H1 (cell line): ENCODE results near the gene TAX1BP1. TPM values are rescaled to one million over a fixed set of nuclear protein-coding genes. Genes with fewer than 3 reads are reported as not detected.
"Not testable (repeated sequence)": the region's sequence is repeated elsewhere in the genome, so short reads cannot be mapped to it uniquely, and the experiment has no call there.

Experiments used
- CTCF ChIA-PET: fragments of 300-600 bp; sonication (Branson Sonifier 250); formaldehyde crosslinking; loops from one replicate; lab custom pipeline; 2021; ENCODE audit not compliant: partially characterized antibody; lab: Charles Lee
- POLR2A ChIA-PET: fragments of 300-600 bp; sonication (Branson Sonifier 250); formaldehyde crosslinking; loops from one replicate; lab custom pipeline; 2021; ENCODE audit warnings: inconsistent platforms; ENCODE audit not compliant: partially characterized antibody; lab: Charles Lee
- DNase-seq, 2 experiments: peaks; one replicate each; pipeline versions ENCODE4 v3.0.0 to v3.0.0-alpha.2; 2010 to 2022; ENCODE audit warnings: low spot score in 2 of 2, low read depth in 1 of 2, mixed read lengths in 1 of 2
- FAIRE-seq: peaks from 2 replicates; lab custom pipeline; 2011; peaks lifted over from hg19 to GRCh38; lab: Jason Lieb, UNC
- H2AFZ ChIP-seq: 2 replicates; pipeline ENCODE4 v1.8.1; 2012; ENCODE audit warnings: low read length, inconsistent platforms
- H2AK5ac ChIP-seq: 2 replicates; pipeline ENCODE4 v1.6.1; 2013; ENCODE audit warnings: low read depth, low read length
- H2BK120ac ChIP-seq: replicated peaks from 2 replicates; pipeline ENCODE3; 2013; ENCODE audit warnings: low read depth, low read length, inconsistent platforms
- H2BK12ac ChIP-seq: 2 replicates; pipeline ENCODE4 v1.6.1; 2013; ENCODE audit warnings: low read depth, low read length
- H2BK15ac ChIP-seq: 2 replicates; pipeline ENCODE4 v1.6.1; 2013; ENCODE audit warnings: low read length
- H2BK20ac ChIP-seq: 2 replicates; pipeline ENCODE4 v1.6.1; 2013; ENCODE audit warnings: low read length
- H2BK5ac ChIP-seq: 2 replicates; pipeline ENCODE4 v1.6.1; 2013; ENCODE audit warnings: low read depth, low read length
- H3K14ac ChIP-seq: 2 replicates; pipeline ENCODE4 v1.6.1; 2013; ENCODE audit warnings: inconsistent platforms; ENCODE audit not compliant: insufficient read length
- H3K18ac ChIP-seq: 2 replicates; pipeline ENCODE4 v1.6.1; 2013; ENCODE audit warnings: low read length; ENCODE audit errors: extremely low read depth
- H3K23ac ChIP-seq: 2 replicates; pipeline ENCODE4 v1.6.1; 2013; ENCODE audit warnings: inconsistent platforms; ENCODE audit not compliant: insufficient read length
- H3K23me2 ChIP-seq: 2 replicates; pipeline ENCODE4 v1.6.1; 2013; ENCODE audit warnings: low read depth, low read length
- H3K27ac ChIP-seq: 2 replicates; pipeline ENCODE4 v1.6.1; 2011; ENCODE audit warnings: low read depth, low read length, inconsistent platforms
- H3K27me3 ChIP-seq, 4 experiments: replicated peaks in 1 of 4; 1 replicate in 1 of 4; 2 replicates in 3 of 4; pipeline versions ENCODE4 v1.6.1 to v1.8.1; 2011 to 2013; ENCODE audit warnings: low read length in 3 of 4, mild to moderate bottlenecking in 3 of 4, inconsistent platforms in 2 of 4, mixed read lengths in 2 of 4, moderate library complexity in 1 of 4; ENCODE audit not compliant: control insufficient read depth in 3 of 4, insufficient read depth in 3 of 4; ENCODE audit errors: extremely low read depth in 1 of 4
- H3K36me3 ChIP-seq, 4 experiments: 2 replicates each; pipeline versions ENCODE4 v1.6.1 to v1.8.1; 2011 to 2013; ENCODE audit warnings: mild to moderate bottlenecking in 4 of 4, low read length in 3 of 4, moderate library complexity in 2 of 4, control low read depth in 1 of 4, inconsistent platforms in 1 of 4; ENCODE audit not compliant: insufficient read depth in 4 of 4, control insufficient read depth in 2 of 4
- H3K4ac ChIP-seq: replicated peaks from 2 replicates; pipeline ENCODE3; 2013; ENCODE audit warnings: low read length, low read depth, mixed read lengths, inconsistent platforms; ENCODE audit not compliant: insufficient read length
- H3K4me1 ChIP-seq, 4 experiments: replicated peaks in 1 of 4; 1 replicate in 1 of 4; 2 replicates in 3 of 4; pipeline versions ENCODE4 v1.6.1 to v1.8.1; 2011 to 2013; ENCODE audit warnings: low read length in 3 of 4, inconsistent platforms in 2 of 4, mixed read lengths in 1 of 4; ENCODE audit not compliant: insufficient read depth in 4 of 4, control insufficient read depth in 3 of 4
- H3K4me2 ChIP-seq, 2 experiments: 2 replicates each; pipeline versions ENCODE4 v1.6.1 to v1.8.1; 2011 to 2013; ENCODE audit warnings: low read depth in 2 of 2, low read length in 2 of 2, control low read depth in 1 of 2, inconsistent platforms in 1 of 2, mild to moderate bottlenecking in 1 of 2; ENCODE audit not compliant: insufficient read depth in 1 of 2
- H3K4me3 ChIP-seq, 4 experiments: fragments of 200-600, 300-600 bp in 1 of 4; sonication (generic), shearing (Covaris generic), sonication (Bioruptor Twin) in 1 of 4; 2 replicates each; pipeline versions ENCODE4 v1.5.1 to v1.8.1; 2011 to 2016; ENCODE audit warnings: low read length in 4 of 4, low read depth in 3 of 4, control low read depth in 2 of 4, inconsistent platforms in 2 of 4, mild to moderate bottlenecking in 2 of 4, mixed read lengths in 1 of 4, moderate library complexity in 1 of 4; ENCODE audit not compliant: insufficient read depth in 2 of 4; ENCODE audit errors: extremely low read depth in 1 of 4
- H3K56ac ChIP-seq: replicated peaks from 2 replicates; pipeline ENCODE3; 2013; ENCODE audit warnings: low read depth, mild to moderate bottlenecking, mixed read lengths, low read length, inconsistent platforms; ENCODE audit not compliant: insufficient read length
- H3K79me1 ChIP-seq: 2 replicates; pipeline ENCODE4 v1.6.1; 2013; ENCODE audit warnings: low read depth, low read length, control low read depth
- H3K79me2 ChIP-seq, 2 experiments: 2 replicates each; pipeline versions ENCODE4 v1.6.1 to v1.8.1; 2012 to 2013; ENCODE audit warnings: low read length in 2 of 2, mild to moderate bottlenecking in 2 of 2, inconsistent platforms in 1 of 2; ENCODE audit not compliant: insufficient read depth in 2 of 2, control insufficient read depth in 1 of 2
- H3K9ac ChIP-seq, 4 experiments: replicated peaks in 1 of 4; 1 replicate in 1 of 4; 2 replicates in 3 of 4; pipeline versions ENCODE4 v1.6.1 to v1.8.1; 2011 to 2013; ENCODE audit warnings: low read depth in 3 of 4, low read length in 3 of 4, control low read depth in 2 of 4, mild to moderate bottlenecking in 2 of 4, moderate library complexity in 2 of 4, inconsistent platforms in 1 of 4; ENCODE audit errors: extremely low read depth in 1 of 4
- H3K9me3 ChIP-seq, 2 experiments: 2 replicates each; pipeline versions ENCODE4 v1.6.1 to v1.8.1; 2012 to 2013; ENCODE audit warnings: mild to moderate bottlenecking in 2 of 2, moderate library complexity in 2 of 2, control low read depth in 1 of 2, inconsistent platforms in 1 of 2, low read depth in 1 of 2, low read length in 1 of 2, mixed read lengths in 1 of 2; ENCODE audit not compliant: insufficient read depth in 2 of 2
- H4K20me1 ChIP-seq, 2 experiments: replicated peaks in 1 of 2; 2 replicates each; pipeline versions ENCODE3 to v1.8.1; 2011 to 2013; ENCODE audit warnings: inconsistent platforms in 2 of 2, low read length in 2 of 2, mild to moderate bottlenecking in 1 of 2; ENCODE audit not compliant: insufficient read depth in 2 of 2, control insufficient read depth in 1 of 2
- H4K5ac ChIP-seq: 2 replicates; pipeline ENCODE4 v1.6.1; 2013; ENCODE audit warnings: low read length, low read depth, mixed read lengths, inconsistent platforms; ENCODE audit not compliant: insufficient read length
- H4K8ac ChIP-seq: 2 replicates; pipeline ENCODE4 v1.8.0; 2013; ENCODE audit warnings: mild to moderate bottlenecking, moderate library complexity, low read length, inconsistent platforms; ENCODE audit not compliant: insufficient read depth; ENCODE audit errors: extremely low read depth
- H4K91ac ChIP-seq: replicated peaks from 2 replicates; pipeline ENCODE3; 2013; ENCODE audit warnings: low read length, mixed read lengths, inconsistent platforms; ENCODE audit not compliant: insufficient read length
- WGBS, 2 experiments: shearing (Covaris generic) in 1 of 2; methylation state at CpG; one replicate each; pipeline versions ENCODE4 v1.1.6 to v1.1.7; 2013 to 2015; ENCODE audit warnings: low lambda C conversion rate in 2 of 2, mixed read lengths in 2 of 2, inconsistent platforms in 1 of 2, low coverage in 1 of 2, missing lambda C conversion rate in 1 of 2; ENCODE audit not compliant: insufficient replicate concordance in 2 of 2, insufficient coverage in 1 of 2, insufficient read length in 1 of 2; ENCODE audit errors: extremely low coverage in 1 of 2, missing lambda C conversion rate in 1 of 2; 5-methylcytosine and 5-hydroxymethylcytosine counted together
- polyA plus RNA-seq, 7 experiments: library from polyadenylated mRNA; depleted of rRNA in 3 of 7; stranded (reverse) in 5 of 7; unstranded in 2 of 7; fragments of >200 nt in 5 of 7; fragments of 200-250 nt in 2 of 7; gene quantifications; 1 replicate in 5 of 7; 2 replicates in 1 of 7; 4 replicates in 1 of 7; pipeline versions ENCODE4 v1.2.1 to v1.2.3, GENCODE V29; 2011 to 2013; ENCODE audit warnings: missing spikeins in 2 of 7, mixed read lengths in 2 of 7
- total RNA-seq: library from RNA; stranded (reverse); fragmentation: NEBNext Ultra II Directional; extraction: Animal tissue kit (Norgen Biotek cat#: 25700); gene quantifications from 2 replicates; pipeline ENCODE4 v1.2.1, GENCODE V29; 2021

Gene TAX1BP1
- total and polyA plus RNA-seq, 2 of the 8 experiments (the other 6 are each of a cell fraction or from before 2014, with no cell fraction given) = 56.0 to 62.7 TPM

GRCh38 chr7:27856703-27857485 lies 116.9 kb downstream of the TAX1BP1 start:
- H3K9ac ChIP-seq, H4K8ac ChIP-seq, H2AK5ac ChIP-seq, H3K79me1 ChIP-seq, H2BK120ac ChIP-seq, H3K4me2 ChIP-seq, H4K5ac ChIP-seq, H2BK5ac ChIP-seq, H2BK20ac ChIP-seq, H2AFZ ChIP-seq, H3K27me3 ChIP-seq, FAIRE-seq, H3K79me2 ChIP-seq, H3K4me3 ChIP-seq, H3K18ac ChIP-seq, H3K23me2 ChIP-seq, H3K4ac ChIP-seq, H4K91ac ChIP-seq, H3K27ac ChIP-seq, H3K56ac ChIP-seq, H3K14ac ChIP-seq, H2BK15ac ChIP-seq, H3K4me1 ChIP-seq, DNase-seq, H4K20me1 ChIP-seq, H2BK12ac ChIP-seq, H3K9me3 ChIP-seq, H3K36me3 ChIP-seq, H3K23ac ChIP-seq: not testable (repeated sequence)
- ChIA-PET CTCF (interaction anchor here (1.0 to 1.5 kb wide), 2 partner anchors 8 to 9 kb away, joined by 3 to 4 read pairs; no protein-coding TSS in a partner anchor), POLR2A (interaction anchor here (0.7 to 1.3 kb wide), 3 partner anchors 31 to 88 kb away, joined by 3 to 4 read pairs (median 3); no protein-coding TSS in a partner anchor)
- WGBS, 2 experiments = 97% methylated on average over 25 of the region's 28 CpGs; no CpG with 5 or more reads in 1 of the 2 experiments
